Activated CD4-positive, alpha-beta T cell treated with anti-CD3 and anti-CD28 coated beads for 1 hour (primary cell): ENCODE data around the gene TGM5.

Experiments
- DNase-seq: peaks from one replicate; pipeline ENCODE4 v3.0.0-alpha.2; 2020

The TGM5 gene

GRCh38 chr15:43186003-43186353 lies 80.8 kb downstream of the TGM5 start:
- no peak for DNase-seq

- DNase-seq, result peak; percentile 73
These were observed 81.3 kb downstream of the TGM5 start, which contains the start of gene CCNDBP1 for GRCh38 chr15:43185157-43186002. CCNDBP1 (plus strand) TSS chr15:43185403; CDS start chr15:43185499, 96 bp downstream.

GRCh38 chr15:43184407-43185124 lies 82.2 kb downstream of the TGM5 start:
- DNase-seq, result no peak

- no peak for DNase-seq
These were observed 83.5 kb downstream of the TGM5 start for GRCh38 chr15:43183270-43183669.
